Spinal cord (tissue), 10 donors: ENCODE results near the gene CLDN20. TPM values are rescaled to one million over a fixed set of nuclear protein-coding genes. Genes with fewer than 3 reads are reported as not detected.
A peak's percentile ranks its signal among the peaks of the same experiment; 100 is the strongest.

Source experiments
- DNase-seq, 6 donors: peaks; one replicate each; pipeline versions ENCODE4 v3.0.0 to v3.0.0-alpha.2; 2013 to 2015; ENCODE audit warnings: low spot score in 6 of 6, low read depth in 4 of 6
- H3K27ac ChIP-seq: one replicate; pipeline ENCODE4 v1.5.1; 2013; ENCODE audit warnings: low read depth, low read length, control low read depth
- H3K27me3 ChIP-seq: one replicate; pipeline ENCODE4 v1.6.1; 2013; ENCODE audit warnings: low read length; ENCODE audit not compliant: control insufficient read depth, insufficient read depth
- H3K36me3 ChIP-seq: one replicate; pipeline ENCODE4 v1.6.1; 2013; ENCODE audit warnings: low read length; ENCODE audit not compliant: control insufficient read depth, insufficient read depth
- H3K4me1 ChIP-seq: one replicate; pipeline ENCODE4 v1.6.1; 2013; ENCODE audit warnings: low read length; ENCODE audit not compliant: control insufficient read depth, insufficient read depth
- H3K4me3 ChIP-seq: one replicate; pipeline ENCODE4 v1.5.1; 2013; ENCODE audit warnings: low read depth, low read length, control low read depth
- H3K9me3 ChIP-seq: one replicate; pipeline ENCODE4 v1.6.1; 2013; ENCODE audit warnings: low read length; ENCODE audit not compliant: control insufficient read depth, insufficient read depth
- WGBS: methylation state at CpG from one replicate; pipeline ENCODE4 v1.1.5; 2013; ENCODE audit warnings: missing lambda C conversion rate; ENCODE audit not compliant: insufficient coverage; 5-methylcytosine and 5-hydroxymethylcytosine counted together
- polyA plus RNA-seq, 2 donors: library from polyadenylated mRNA; unstranded; fragments of 120-200 nt; gene quantifications; one replicate each; pipeline ENCODE4 v1.2.1, GENCODE V29; 2013; ENCODE audit not compliant: insufficient read length in 2 of 2
- total RNA-seq, 2 donors: library from RNA; depleted of rRNA in 1 of 2; stranded (reverse); fragments of 120-200 nt in 1 of 2; fragments of >200 nt in 1 of 2; gene quantifications; one replicate each; pipeline versions ENCODE4 v1.2.3 to v1.2.4, GENCODE V29; 2013 to 2014
- donor health status: healthy.

The CLDN20 gene
- total and polyA plus RNA-seq, 4 donors = 0.71 to 0.87 (median 0.79) TPM; not detected in 1

DNA sequence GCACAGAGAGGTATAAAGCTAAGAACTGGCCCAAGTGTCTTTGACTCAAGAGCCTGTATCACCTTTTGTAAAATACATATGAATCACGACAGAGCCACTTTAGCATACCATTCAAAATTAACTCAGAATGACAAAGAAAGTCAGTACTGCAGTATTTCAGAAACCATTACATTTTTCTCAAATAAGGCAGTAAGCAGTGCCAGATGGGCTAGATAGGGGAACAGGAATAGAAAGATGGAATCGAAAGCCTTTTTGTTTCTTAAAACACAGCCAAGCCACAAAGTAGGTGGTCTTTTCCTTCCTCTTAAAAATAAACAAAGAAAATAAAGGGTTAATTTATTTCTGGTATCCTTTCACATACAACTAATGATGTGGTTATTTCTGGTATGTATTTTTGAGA, 10.3 kb downstream of the CLDN20 start:
- peaks cover 11% of the 10 kb centered on the region for H3K4me1 ChIP-seq
- H3K36me3 ChIP-seq = no peaks in the 10 kb centered on the region
- no peak for DNase-seq
- H3K4me3 ChIP-seq = no peak overlapping the region
- no peak overlapping the region for H3K27ac ChIP-seq
- no CpG with 5 or more reads among the region's 2 CpGs for WGBS
- H3K9me3 ChIP-seq = no peaks in the 10 kb centered on the region
- H3K27me3 ChIP-seq = no peaks in the 10 kb centered on the region

DNA sequence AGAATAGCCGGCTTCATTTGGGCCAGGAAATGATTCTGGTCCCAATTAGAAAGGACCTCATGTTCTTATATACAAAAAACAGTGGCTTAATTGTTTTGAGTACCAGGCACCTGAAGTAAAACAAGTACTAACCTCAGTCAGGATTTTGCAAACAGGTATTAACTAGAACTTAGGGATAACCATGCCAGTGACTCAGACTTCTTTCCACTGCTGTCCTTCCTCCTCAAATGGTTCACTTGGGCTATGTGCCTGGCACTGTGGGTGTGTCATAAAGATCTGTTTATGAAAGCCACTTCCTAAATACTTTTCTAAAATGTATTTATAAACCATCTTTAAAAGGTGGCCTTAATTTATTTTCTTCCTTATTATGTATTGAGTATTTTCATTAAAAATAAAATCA, 10.7 kb downstream of the CLDN20 start:
- no peak for DNase-seq
- WGBS = no CpG with 5 or more reads among the region's 1 CpG
- Histone ChIP-seq H3K27ac (no peak overlapping the region), H3K4me1 (peaks cover 11% of the 10 kb centered on the region), H3K4me3 (no peak overlapping the region), H3K36me3 (no peaks in the 10 kb centered on the region), H3K9me3 (no peaks in the 10 kb centered on the region), H3K27me3 (no peaks in the 10 kb centered on the region)

- Histone ChIP-seq H3K4me1 (peaks cover 7% of the 10 kb centered on the region), H3K9me3 (no peaks in the 10 kb centered on the region), H3K4me3 (no peak overlapping the region), H3K27ac (peak overlapping the region; percentile 25), H3K36me3 (peaks cover 3% of the 10 kb centered on the region), H3K27me3 (no peaks in the 10 kb centered on the region)
- no peak for DNase-seq
- WGBS = 71% methylated on average over 5 of the region's 10 CpGs
Observed at GRCh38 chr6:155275808-155276480, 12.1 kb downstream of the CLDN20 start.

- no peak overlapping the region for H3K27ac ChIP-seq
Observed at GRCh38 chr6:155276638-155277037, 12.8 kb downstream of the CLDN20 start.

GRCh38 chr6:155278319-155279049, 14.7 kb downstream of the CLDN20 start:
- Histone ChIP-seq H3K9me3 (no peaks in the 10 kb centered on the region), H3K27ac (no peak overlapping the region), H3K4me3 (no peak overlapping the region), H3K36me3 (peaks cover 3% of the 10 kb centered on the region), H3K27me3 (no peaks in the 10 kb centered on the region), H3K4me1 (peaks cover 6% of the 10 kb centered on the region)
- 95% methylated on average over 3 of the region's 5 CpGs for WGBS
- DNase-seq = no peak

More at GRCh38 chr6:155276638-155277037, 12.8 kb downstream of the CLDN20 start:
- H3K4me3 ChIP-seq = no peak overlapping the region
- no peak for DNase-seq
- no peaks in the 10 kb centered on the region for H3K27me3 ChIP-seq
- H3K4me1 ChIP-seq = peaks cover 7% of the 10 kb centered on the region
- H3K9me3 ChIP-seq = no peaks in the 10 kb centered on the region
- H3K36me3 ChIP-seq = peaks cover 3% of the 10 kb centered on the region

DNA sequence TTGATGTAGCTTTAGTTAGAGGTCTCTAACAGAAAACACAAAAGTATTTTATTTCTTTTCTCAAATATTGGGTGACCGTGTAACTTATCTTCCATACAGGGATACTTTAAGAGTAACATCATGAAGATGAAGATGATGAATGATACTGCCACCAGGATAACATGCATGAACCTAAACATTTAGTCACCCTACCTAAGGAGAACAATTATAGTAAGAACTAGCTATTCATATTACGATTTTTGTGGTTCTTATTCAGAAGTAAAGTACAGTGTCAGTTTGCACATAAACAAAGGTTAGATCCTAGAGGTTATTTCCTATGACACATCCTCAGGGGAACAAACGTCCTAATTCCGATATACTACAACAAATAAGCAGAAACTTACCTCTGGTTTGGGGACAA, 21.0 kb downstream of the CLDN20 start:
- H3K4me1 ChIP-seq = no peaks in the 10 kb centered on the region
- no peak overlapping the region for H3K27ac ChIP-seq

GRCh38 chr6:155287762-155288161, 23.9 kb downstream of the CLDN20 start:
- Histone ChIP-seq H3K4me1 (no peaks in the 10 kb centered on the region), H3K27me3 (no peaks in the 10 kb centered on the region), H3K36me3 (peaks cover 6% of the 10 kb centered on the region), H3K27ac (no peak overlapping the region), H3K4me3 (no peak overlapping the region), H3K9me3 (no peaks in the 10 kb centered on the region)
- peak in 1 of 6 donors; percentile 56 for DNase-seq
- no CpG with 5 or more reads among the region's 2 CpGs for WGBS

More for the DNA sequence above, 21.0 kb downstream of the CLDN20 start:
- Histone ChIP-seq H3K4me3 (no peak overlapping the region), H3K9me3 (no peaks in the 10 kb centered on the region), H3K27me3 (no peaks in the 10 kb centered on the region), H3K36me3 (peaks cover 3% of the 10 kb centered on the region)
- no CpG with 5 or more reads among the region's 4 CpGs for whole genome bisulfite sequencing
- no peak for DNase-seq

GRCh38 chr6:155290491-155290890, 26.7 kb downstream of the CLDN20 start:
- Histone ChIP-seq H3K4me1 (no peaks in the 10 kb centered on the region), H3K27ac (no peak overlapping the region), H3K36me3 (peaks cover 6% of the 10 kb centered on the region), H3K27me3 (no peaks in the 10 kb centered on the region), H3K9me3 (no peaks in the 10 kb centered on the region), H3K4me3 (no peak overlapping the region)
- DNase-seq = no peak
- no CpG with 5 or more reads among the region's 5 CpGs for WGBS

GRCh38 chr6:155291291-155291690, 27.5 kb downstream of the CLDN20 start:
- WGBS = 83% methylated on average over 1 of the region's 3 CpGs
- Histone ChIP-seq H3K36me3 (peaks cover 6% of the 10 kb centered on the region), H3K4me1 (no peaks in the 10 kb centered on the region)

GRCh38 chr6:155292711-155293110, 28.9 kb downstream of the CLDN20 start:
- no peaks in the 10 kb centered on the region for H3K27me3 ChIP-seq
- no peaks in the 10 kb centered on the region for H3K4me1 ChIP-seq
- no peak overlapping the region for H3K4me3 ChIP-seq
- 83% methylated on average over 2 of the region's 5 CpGs for WGBS
- H3K27ac ChIP-seq = no peak overlapping the region
- peaks cover 6% of the 10 kb centered on the region for H3K36me3 ChIP-seq
- H3K9me3 ChIP-seq = no peaks in the 10 kb centered on the region
- no peak for DNase-seq

More at GRCh38 chr6:155291291-155291690, 27.5 kb downstream of the CLDN20 start:
- no peak for DNase-seq
- Histone ChIP-seq H3K4me3 (no peak overlapping the region), H3K27ac (no peak overlapping the region), H3K9me3 (no peaks in the 10 kb centered on the region), H3K27me3 (no peaks in the 10 kb centered on the region)
